ENCODE results near the gene MYH13. TPM values are rescaled to one million over a fixed set of nuclear protein-coding genes. Genes with fewer than 3 reads are reported as not detected.

Gene MYH13
- total RNA-seq, 2 experiments from 2014 or later = not detected

GRCh38 chr17:10251212-10251948, 121.4 kb downstream of the MYH13 start:
- ChIA-PET POLR2A (no interaction called here), CTCF (ENCODE audit: unreplicated experiment) (no interaction called here)
- H2AFZ ChIP-seq (ENCODE audit: low read length) = no peak overlapping the region
- H3K9me3 ChIP-seq (ENCODE audit: low read length) = no peaks in the 10 kb centered on the region
- H3K36me3 ChIP-seq (ENCODE audit: insufficient read depth, low read length) = no peaks in the 10 kb centered on the region
- intact Hi-C loops (cut with micrococcal nuclease; ENCODE audit: unreplicated experiment) = no loop called here
- BruUV-seq (replicated peaks) = no TSS peak
- TF ChIP-seq EZH2phosphoT487 (IDR thresholded peaks at IDR 0.05; ENCODE audit: borderline replicate concordance, low read depth, low read length) (no peak), CTCF (conservative IDR thresholded peaks at IDR 0.05; ENCODE audit: low read length) (no peak)
- no peak overlapping the region for H3K4me3 ChIP-seq (ENCODE audit: low read depth, low read length, poor library complexity, severe bottlenecking)
- H3K9me2 ChIP-seq (ENCODE audit: insufficient read depth, low read length) = no peaks in the 10 kb centered on the region
- DNase-seq (ENCODE audit: low spot score) = no peak
- no peaks in the 10 kb centered on the region for H3K79me2 ChIP-seq (ENCODE audit: insufficient read depth, low read depth, low read length)
- no peak overlapping the region for H3K27ac ChIP-seq (ENCODE audit: low read depth, low read length, poor library complexity, severe bottlenecking)
- H3K4me2 ChIP-seq (ENCODE audit: low read length) = no peak overlapping the region
- no peaks in the 10 kb centered on the region for H4K20me1 ChIP-seq (ENCODE audit: insufficient read depth, low read length)
- no peaks in the 10 kb centered on the region for H3K4me1 ChIP-seq (ENCODE audit: insufficient read depth, low read length, poor library complexity, severe bottlenecking)

Other genes with a start within 250 kb of the MYH13 start
- gene GAS7, start 174.4 kb downstream of the MYH13 start, total RNA-seq (2014; rRNA removed; shearing (Covaris generic)) = not detected in 2 replicates
- 0.46 and 1.5 TPM in 2 replicates for gene GAS7, start 174.4 kb downstream of the MYH13 start, total RNA-seq (2022)
- gene MYH8, start 48.9 kb upstream of the MYH13 start, total RNA-seq (2014; rRNA removed; shearing (Covaris generic)) = not detected in 2 replicates
- gene MYH8, start 48.9 kb upstream of the MYH13 start, total RNA-seq (2022) = not detected in 2 replicates
- not detected in 2 replicates for gene MYH4, start 96.6 kb upstream of the MYH13 start, total RNA-seq (2014; rRNA removed; shearing (Covaris generic))
- gene MYH4, start 96.6 kb upstream of the MYH13 start, total RNA-seq (2022) = not detected in 2 replicates
- gene MYH1, start 145.5 kb upstream of the MYH13 start, total RNA-seq (2014; rRNA removed; shearing (Covaris generic)) = not detected in 2 replicates
- gene MYH1, start 145.5 kb upstream of the MYH13 start, total RNA-seq (2022) = not detected in 2 replicates
- not detected in 2 replicates for gene MYH2, start 176.7 kb upstream of the MYH13 start, total RNA-seq (2014; rRNA removed; shearing (Covaris generic))
- gene MYH2, start 176.7 kb upstream of the MYH13 start, total RNA-seq (2022) = not detected in 2 replicates